Stimulated activated CD4-positive, alpha-beta T cell treated with anti-CD3 and anti-CD28 coated beads, Interleukin-1b, Interleukin-23, amount 100 ng/mL, for 4 hours (primary cell): Measurements from ENCODE around the gene KNCN.

Experiments
- DNase-seq, 2 donors: peaks; one replicate each; pipeline ENCODE4 v3.0.0-alpha.2; 2020; ENCODE audit warnings: low read depth in 2 of 2

Gene KNCN

GRCh38 chr1:46525253-46525983 lies 26.0 kb downstream of the KNCN start:
- no peak for DNase-seq

- DNase-seq, result no peak
Measured at GRCh38 chr1:46524843-46525242, 26.6 kb downstream of the KNCN start.

- no peak for DNase-seq
Measured at GRCh38 chr1:46523496-46524353, 27.7 kb downstream of the KNCN start.

- DNase-seq, result no peak
Measured at GRCh38 chr1:46522969-46523320, 28.5 kb downstream of the KNCN start.

- no peak for DNase-seq
Measured at GRCh38 chr1:46522184-46522968, 29.1 kb downstream of the KNCN start.

- no peak for DNase-seq
Measured at GRCh38 chr1:46521414-46521813, 30.0 kb downstream of the KNCN start.

GRCh38 chr1:46520063-46520911 lies 31.2 kb downstream of the KNCN start:
- no peak for DNase-seq

GRCh38 chr1:46519209-46519608 lies 32.2 kb downstream of the KNCN start:
- DNase-seq, result no peak

- no peak for DNase-seq
Measured at GRCh38 chr1:46517932-46518498, 33.4 kb downstream of the KNCN start.

- DNase-seq, result no peak
Measured at GRCh38 chr1:46517010-46517600, 34.3 kb downstream of the KNCN start.

GRCh38 chr1:46516200-46516950 lies 35.1 kb downstream of the KNCN start:
- DNase-seq, result no peak

- no peak for DNase-seq
Measured at GRCh38 chr1:46515576-46515975, 35.9 kb downstream of the KNCN start.

GRCh38 chr1:46513536-46513935 lies 37.9 kb downstream of the KNCN start:
- DNase-seq, result no peak

GRCh38 chr1:46512792-46513190 lies 38.7 kb downstream of the KNCN start:
- DNase-seq, result no peak

GRCh38 chr1:46512135-46512791 lies 39.2 kb downstream of the KNCN start:
- no peak for DNase-seq

- DNase-seq, result no peak
Measured at GRCh38 chr1:46510998-46511365, 40.5 kb downstream of the KNCN start.

- DNase-seq, result no peak
Measured at GRCh38 chr1:46510341-46510997, 41.0 kb downstream of the KNCN start.

- DNase-seq, result no peak
Measured at GRCh38 chr1:46508757-46509156, 42.7 kb downstream of the KNCN start.
